HG03139 (cell line): ENCODE results near the gene ZNF74.
"Not testable (repeated sequence)": the region's sequence is repeated elsewhere in the genome, so short reads cannot be mapped to it uniquely, and the experiment has no call there.

Experiments
- ATAC-seq: cut with Tn5 transposase; IDR thresholded peaks from one replicate; pipeline ENCODE4 v1.9.1; 2021; ENCODE audit not compliant: unreplicated experiment

ZNF74 gene

GRCh38 chr22:20393705-20394476 lies at the start of gene ZNF74:
TSS of gene ZNF74 (plus strand) at chr22:20394151. CDS start at chr22:20394629, 478 bp downstream.
- no peak for ATAC-seq

GRCh38 chr22:20346553-20346952 lies 47.4 kb upstream of the ZNF74 start:
- ATAC-seq: not testable (repeated sequence)

- not testable (repeated sequence) for ATAC-seq
Measured at GRCh38 chr22:20352536-20352935, 41.4 kb upstream of the ZNF74 start.

- ATAC-seq: no peak
Measured at GRCh38 chr22:20354238-20354975, 39.5 kb upstream of the ZNF74 start.

- not testable (repeated sequence) for ATAC-seq
Measured at GRCh38 chr22:20355939-20356636, 37.9 kb upstream of the ZNF74 start.

GRCh38 chr22:20356906-20357305 lies 37.0 kb upstream of the ZNF74 start:
- ATAC-seq: not testable (repeated sequence)

GRCh38 chr22:20357967-20358366 lies 36.0 kb upstream of the ZNF74 start:
- ATAC-seq: not testable (repeated sequence)

GRCh38 chr22:20358503-20359239 lies 35.3 kb upstream of the ZNF74 start:
- ATAC-seq: not testable (repeated sequence)

- ATAC-seq: not testable (repeated sequence)
Measured at GRCh38 chr22:20360261-20360660, 33.7 kb upstream of the ZNF74 start.

- ATAC-seq: not testable (repeated sequence)
Measured at GRCh38 chr22:20360866-20361751, 32.8 kb upstream of the ZNF74 start.

GRCh38 chr22:20361752-20362229 lies 32.2 kb upstream of the ZNF74 start:
- ATAC-seq: not testable (repeated sequence)

GRCh38 chr22:20362403-20362802 lies 31.5 kb upstream of the ZNF74 start:
- not testable (repeated sequence) for ATAC-seq

GRCh38 chr22:20364335-20365260 lies 29.4 kb upstream of the ZNF74 start:
- not testable (repeated sequence) for ATAC-seq

GRCh38 chr22:20366841-20367240 lies 27.1 kb upstream of the ZNF74 start:
- ATAC-seq: not testable (repeated sequence)

- ATAC-seq: not testable (repeated sequence)
Measured at GRCh38 chr22:20368875-20369274, 25.1 kb upstream of the ZNF74 start.

- not testable (repeated sequence) for ATAC-seq
Measured at GRCh38 chr22:20371687-20372086, 22.3 kb upstream of the ZNF74 start.

GRCh38 chr22:20372406-20372854 lies 21.5 kb upstream of the ZNF74 start:
- ATAC-seq: not testable (repeated sequence)

GRCh38 chr22:20373195-20373706 lies 20.7 kb upstream of the ZNF74 start:
- not testable (repeated sequence) for ATAC-seq
